MM.1S (cell line): ENCODE measurements around the gene MYO1C.
"Not testable (repeated sequence)": the region's sequence is repeated elsewhere in the genome, so short reads cannot be mapped to it uniquely, and the experiment has no call there.

ENCODE experiments used
- DNase-seq: peaks from one replicate; pipeline ENCODE4 v3.0.0-alpha.2; 2015
- H2AFZ ChIP-seq: fragments of 300-600 bp; sonication (generic); 2 replicates; pipeline ENCODE4 v1.6.0; 2016; ENCODE audit warnings: antibody characterized with exemption, low read length
- H3F3A ChIP-seq: fragments of 300-600 bp; sonication (generic); 2 replicates; pipeline ENCODE4 v1.6.1; 2016; ENCODE audit warnings: mild to moderate bottlenecking, antibody characterized with exemption, low read length, moderate library complexity, mixed read lengths; ENCODE audit not compliant: insufficient read depth
- H3K27ac ChIP-seq: fragments of 300-600 bp; sonication (generic); 2 replicates; pipeline ENCODE4 v1.5.1; 2016; ENCODE audit warnings: mild to moderate bottlenecking, low read length
- H3K27me3 ChIP-seq: fragments of 300-600 bp; sonication (generic); replicated peaks from 2 replicates; pipeline ENCODE4 v1.6.0; 2016; ENCODE audit warnings: low read length; ENCODE audit not compliant: insufficient read depth
- H3K36me3 ChIP-seq: fragments of 300-600 bp; sonication (generic); replicated peaks from 2 replicates; pipeline ENCODE4 v1.6.1; 2016; ENCODE audit warnings: mild to moderate bottlenecking, low read length, mixed read lengths; ENCODE audit not compliant: insufficient read depth
- H3K4me1 ChIP-seq: fragments of 300-600 bp; sonication (generic); 2 replicates; pipeline ENCODE4 v1.6.1; 2016; ENCODE audit warnings: low read length, mixed read lengths
- H3K4me2 ChIP-seq: fragments of 300-600 bp; sonication (generic); 2 replicates; pipeline ENCODE4 v1.6.0; 2016; ENCODE audit warnings: low read depth, low read length
- H3K4me3 ChIP-seq: fragments of 300-600 bp; sonication (generic); 2 replicates; pipeline ENCODE4 v1.5.1; 2016; ENCODE audit warnings: low read length, mixed read lengths
- H3K79me2 ChIP-seq: fragments of 300-600 bp; sonication (generic); 2 replicates; pipeline ENCODE4 v1.6.1; 2016; ENCODE audit warnings: mixed run types, low read length, mixed read lengths
- H3K9ac ChIP-seq: fragments of 300-600 bp; sonication (generic); 2 replicates; pipeline ENCODE4 v1.6.1; 2016; ENCODE audit warnings: low read length, mixed read lengths
- H3K9me2 ChIP-seq: fragments of 300-600 bp; sonication (generic); replicated peaks from 2 replicates; pipeline ENCODE4 v1.6.1; 2016; ENCODE audit warnings: mild to moderate bottlenecking, low read length, mixed read lengths; ENCODE audit not compliant: insufficient read depth
- H3K9me3 ChIP-seq: fragments of 300-600 bp; sonication (generic); replicated peaks from 2 replicates; pipeline ENCODE4 v1.6.1; 2016; ENCODE audit warnings: mild to moderate bottlenecking, low read length, mixed read lengths; ENCODE audit not compliant: insufficient read depth
- H4K20me1 ChIP-seq: fragments of 300-600 bp; sonication (generic); 2 replicates; pipeline ENCODE4 v1.6.1; 2016; ENCODE audit warnings: mild to moderate bottlenecking, low read length, moderate library complexity, mixed read lengths; ENCODE audit not compliant: insufficient read depth
- EZH2 ChIP-seq: fragments of 300-600 bp; sonication (generic); optimal IDR thresholded peaks from 2 replicates; pipeline ENCODE3; 2017; ENCODE audit warnings: low read depth, mild to moderate bottlenecking, antibody characterized with exemption, low read length, mixed read lengths
- EZH2phosphoT487 ChIP-seq: fragments of 300-600 bp; sonication (generic); IDR thresholded peaks from 2 replicates; pipeline ENCODE4 v1.6.1; 2018; ENCODE audit warnings: antibody characterized with exemption, low read length
- TF ChIP-seq, protein P1 (sequence below): fragments of 300-600 bp; sonication (generic); IDR thresholded peaks from 2 replicates; pipeline ENCODE4 v1.5.1; 2016; ENCODE audit warnings: antibody characterized with exemption, low read length, mixed read lengths

The MYO1C gene

DNA sequence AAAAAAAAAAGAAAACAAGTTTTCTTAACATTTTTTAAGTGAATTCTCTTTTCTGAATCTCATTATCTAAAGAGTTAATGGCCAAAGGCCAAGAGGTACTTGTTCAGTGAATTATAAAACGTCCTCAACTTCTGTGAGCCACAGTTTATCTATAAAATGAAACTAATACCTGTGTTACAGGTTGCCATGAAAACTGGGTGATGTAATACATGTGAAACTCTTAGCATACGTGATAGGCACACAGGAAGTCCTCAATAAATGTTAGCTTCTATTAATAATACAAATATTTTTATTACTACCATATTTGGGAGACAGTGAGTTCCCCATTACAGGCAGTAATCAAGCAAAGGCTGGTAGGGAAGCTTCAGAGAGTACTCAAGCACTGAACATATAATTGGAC lies 37.4 kb upstream of the MYO1C start:
- Histone ChIP-seq H3K9me3 (no peaks in the 10 kb centered on the region), H3K36me3 (peaks cover 4% of the 10 kb centered on the region), H3K27ac (peak overlapping the region; percentile 36; the same call in 1 of the 2 replicates), H3K9me2 (no peaks in the 10 kb centered on the region), H3K9ac (no peak overlapping the region), H2AFZ (no peak overlapping the region), H4K20me1 (no peaks in the 10 kb centered on the region), H3K27me3 (no peaks in the 10 kb centered on the region), H3K4me3 (no peak overlapping the region), H3K4me2 (peak overlapping the region; percentile 10; the same call in 1 of the 2 replicates), H3K79me2 (no peaks in the 10 kb centered on the region), H3F3A (peaks cover 5% of the 10 kb centered on the region; the same call in 1 of the 2 replicates), H3K4me1 (peaks cover 11% of the 10 kb centered on the region)
- peak; percentile 29 for DNase-seq
- TF ChIP-seq, protein P1, sequence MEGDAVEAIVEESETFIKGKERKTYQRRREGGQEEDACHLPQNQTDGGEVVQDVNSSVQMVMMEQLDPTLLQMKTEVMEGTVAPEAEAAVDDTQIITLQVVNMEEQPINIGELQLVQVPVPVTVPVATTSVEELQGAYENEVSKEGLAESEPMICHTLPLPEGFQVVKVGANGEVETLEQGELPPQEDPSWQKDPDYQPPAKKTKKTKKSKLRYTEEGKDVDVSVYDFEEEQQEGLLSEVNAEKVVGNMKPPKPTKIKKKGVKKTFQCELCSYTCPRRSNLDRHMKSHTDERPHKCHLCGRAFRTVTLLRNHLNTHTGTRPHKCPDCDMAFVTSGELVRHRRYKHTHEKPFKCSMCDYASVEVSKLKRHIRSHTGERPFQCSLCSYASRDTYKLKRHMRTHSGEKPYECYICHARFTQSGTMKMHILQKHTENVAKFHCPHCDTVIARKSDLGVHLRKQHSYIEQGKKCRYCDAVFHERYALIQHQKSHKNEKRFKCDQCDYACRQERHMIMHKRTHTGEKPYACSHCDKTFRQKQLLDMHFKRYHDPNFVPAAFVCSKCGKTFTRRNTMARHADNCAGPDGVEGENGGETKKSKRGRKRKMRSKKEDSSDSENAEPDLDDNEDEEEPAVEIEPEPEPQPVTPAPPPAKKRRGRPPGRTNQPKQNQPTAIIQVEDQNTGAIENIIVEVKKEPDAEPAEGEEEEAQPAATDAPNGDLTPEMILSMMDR: no peak
- TF ChIP-seq EZH2: no peak
- TF ChIP-seq EZH2phosphoT487: no peak

DNA sequence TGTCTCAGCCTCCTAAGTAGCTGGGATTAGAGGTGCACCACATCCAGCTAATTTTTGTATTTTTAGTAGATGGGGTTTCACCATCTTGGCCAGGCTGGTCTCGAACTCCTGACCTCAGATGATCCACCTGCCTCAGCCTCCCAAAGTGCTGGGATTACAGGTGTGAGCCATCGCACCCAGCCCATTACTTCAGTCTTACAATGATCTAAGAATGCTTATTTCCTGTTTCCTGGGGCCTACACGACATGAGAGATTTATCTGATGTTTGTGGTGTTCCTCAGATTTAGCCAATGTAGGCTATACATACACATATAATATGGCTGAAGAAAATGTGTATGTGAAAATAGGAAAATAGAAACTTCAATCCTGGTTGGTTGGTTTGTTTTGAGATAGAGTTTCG lies 34.4 kb upstream of the MYO1C start:
- H4K20me1 ChIP-seq, H3K4me3 ChIP-seq, H3K36me3 ChIP-seq, H2AFZ ChIP-seq, H3K79me2 ChIP-seq, H3K9me2 ChIP-seq, H3K4me2 ChIP-seq, H3K9ac ChIP-seq, H3K27ac ChIP-seq, H3F3A ChIP-seq, DNase-seq, H3K27me3 ChIP-seq, H3K9me3 ChIP-seq: not testable (repeated sequence)
- H3K4me1 ChIP-seq: peaks cover 11% of the 10 kb centered on the region

DNA sequence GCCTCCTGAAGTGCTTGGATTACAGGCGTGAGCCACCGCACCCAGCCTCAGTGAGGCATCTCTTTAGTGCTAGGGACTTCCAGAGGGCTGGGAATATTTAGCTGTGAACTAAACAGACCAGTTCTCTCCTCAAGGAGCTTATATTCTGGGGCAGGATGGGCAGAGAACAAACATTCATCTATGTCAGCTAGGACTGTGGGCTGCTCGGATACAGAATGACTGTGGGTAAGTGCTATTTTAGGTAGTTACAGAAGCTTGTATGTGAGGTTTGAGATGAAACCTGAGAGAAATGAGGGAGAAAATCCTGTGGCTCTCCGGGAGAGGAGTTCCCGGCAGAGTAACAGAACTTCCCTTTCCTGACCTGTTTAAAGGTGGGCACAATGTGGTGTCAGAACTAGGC lies 30.1 kb upstream of the MYO1C start:
- Histone ChIP-seq H3K79me2 (peaks cover 3% of the 10 kb centered on the region), H2AFZ (no peak overlapping the region), H3K9ac (no peak overlapping the region), H3K27ac (no peak overlapping the region), H3K36me3 (no peaks in the 10 kb centered on the region), H3K27me3 (no peaks in the 10 kb centered on the region), H3K4me1 (no peaks in the 10 kb centered on the region), H3K9me2 (no peaks in the 10 kb centered on the region), H3K9me3 (no peaks in the 10 kb centered on the region), H3F3A (peaks cover 7% of the 10 kb centered on the region; the same call in 1 of the 2 replicates), H3K4me3 (no peak overlapping the region), H4K20me1 (no peaks in the 10 kb centered on the region), H3K4me2 (no peak overlapping the region)
- TF ChIP-seq EZH2 (no peak), EZH2phosphoT487 (no peak)
- TF ChIP-seq, protein P1: no peak
- no peak for DNase-seq

DNA sequence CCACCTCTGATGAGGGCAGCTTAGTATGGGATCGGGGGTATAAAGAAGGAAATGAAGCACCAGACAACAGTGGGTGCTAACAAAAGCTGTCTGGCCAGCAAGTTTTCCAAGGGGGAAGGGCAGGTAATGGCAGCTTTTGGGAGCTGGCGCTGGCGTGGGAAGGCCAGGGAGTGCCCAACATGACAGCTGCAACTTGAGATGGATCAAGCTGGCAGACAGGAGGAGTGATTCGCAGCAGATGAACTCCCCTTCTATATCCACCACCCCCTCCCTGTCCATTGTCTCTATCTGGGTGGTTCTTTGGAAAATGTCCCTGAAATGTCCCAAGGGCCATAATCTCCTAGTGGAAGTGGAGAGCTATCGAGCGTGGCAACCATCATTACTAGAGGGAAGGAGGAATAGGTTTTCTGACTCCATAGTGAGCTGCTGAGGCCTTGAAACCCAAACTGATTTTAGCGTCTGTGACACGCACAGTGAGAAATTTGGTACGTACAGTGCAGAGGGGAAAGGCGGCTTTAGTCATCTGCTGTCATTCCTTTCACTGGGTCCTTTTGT lies 28.7 kb upstream of the MYO1C start:
- Histone ChIP-seq H3K27me3 (no peaks in the 10 kb centered on the region), H3K4me1 (no peaks in the 10 kb centered on the region), H3K4me2 (no peak overlapping the region), H3K79me2 (peaks cover 12% of the 10 kb centered on the region), H4K20me1 (no peaks in the 10 kb centered on the region), H3K9me3 (no peaks in the 10 kb centered on the region), H3K36me3 (no peaks in the 10 kb centered on the region), H3F3A (peaks cover 9% of the 10 kb centered on the region), H3K9me2 (no peaks in the 10 kb centered on the region), H2AFZ (no peak overlapping the region), H3K9ac (no peak overlapping the region), H3K27ac (no peak overlapping the region), H3K4me3 (no peak overlapping the region)
- no peak for TF ChIP-seq EZH2
- TF ChIP-seq, protein P1: no peak
- TF ChIP-seq EZH2phosphoT487: no peak
- DNase-seq: no peak
